NCI-H226 (cell line): Measurements from ENCODE around the gene TM9SF3.
A peak's percentile ranks its signal among the peaks of the same experiment; 100 is the strongest.
"Not testable (repeated sequence)": the region's sequence is repeated elsewhere in the genome, so short reads cannot be mapped to it uniquely, and the experiment has no call there.

Experiments
- DNase-seq: peaks from one replicate; pipeline ENCODE4 v3.0.0-alpha.2; 2015

Gene TM9SF3

GRCh38 chr10:96598846-96599245 is 12.0 kb upstream of the TM9SF3 start:
- DNase-seq = no peak

GRCh38 chr10:96596422-96597407 is 9.9 kb upstream of the TM9SF3 start:
- DNase-seq = no peak

GRCh38 chr10:96595741-96596140 is 8.9 kb upstream of the TM9SF3 start:
- DNase-seq = no peak

- no peak for DNase-seq
Observed at GRCh38 chr10:96591946-96592345, 5.1 kb upstream of the TM9SF3 start.

- DNase-seq = peak; percentile 49
Observed at GRCh38 chr10:96588616-96589419, 2.0 kb upstream of the TM9SF3 start.

- DNase-seq = no peak
Observed at GRCh38 chr10:96588060-96588554, 1.3 kb upstream of the TM9SF3 start.

- peak; percentile 66 for DNase-seq
Observed at GRCh38 chr10:96587264-96588059, 650 bp upstream of the TM9SF3 start.

- no peak for DNase-seq
Observed at GRCh38 chr10:96585736-96586418, 935 bp downstream of the TM9SF3 start.

GRCh38 chr10:96584474-96584873 is 2.3 kb downstream of the TM9SF3 start:
- no peak for DNase-seq

GRCh38 chr10:96584035-96584434 is 2.8 kb downstream of the TM9SF3 start:
- DNase-seq = no peak

GRCh38 chr10:96579133-96579532 is 7.7 kb downstream of the TM9SF3 start:
- DNase-seq = no peak

GRCh38 chr10:96578633-96579032 is 8.2 kb downstream of the TM9SF3 start:
- no peak for DNase-seq

- DNase-seq = no peak
Observed at GRCh38 chr10:96578022-96578421, 8.8 kb downstream of the TM9SF3 start.

GRCh38 chr10:96577069-96577468 is 9.7 kb downstream of the TM9SF3 start:
- DNase-seq = no peak

- DNase-seq = no peak
Observed at GRCh38 chr10:96576277-96576980, 10.4 kb downstream of the TM9SF3 start.

GRCh38 chr10:96574564-96574963 is 12.2 kb downstream of the TM9SF3 start:
- not testable (repeated sequence) for DNase-seq

- no peak for DNase-seq
Observed at GRCh38 chr10:96573036-96573435, 13.8 kb downstream of the TM9SF3 start.

GRCh38 chr10:96570983-96571964 is 15.5 kb downstream of the TM9SF3 start:
- DNase-seq = no peak

GRCh38 chr10:96570511-96570910 is 16.3 kb downstream of the TM9SF3 start:
- DNase-seq = no peak

- DNase-seq = no peak
Observed at GRCh38 chr10:96568402-96568801, 18.4 kb downstream of the TM9SF3 start.
